Measurements from ENCODE around the gene RUBCNL.

The RUBCNL gene

GRCh38 chr13:46293436-46293835 is 93.6 kb downstream of the RUBCNL start:
- Histone ChIP-seq H3K9me2 (replicated peaks; ENCODE audit: control insufficient read depth, low read length) (no peaks in the 10 kb centered on the region), H3K79me2 (ENCODE audit: control insufficient read depth, low read length) (no peaks in the 10 kb centered on the region), H3K27me3 (ENCODE audit: control insufficient read depth, low read length) (no peaks in the 10 kb centered on the region), H3K27ac (ENCODE audit: low read depth, low read length) (no peak overlapping the region), H3K4me3 (ENCODE audit: low read length) (no peak overlapping the region), H3K4me2 (ENCODE audit: low read length) (no peak overlapping the region), H3K36me3 (ENCODE audit: control insufficient read depth, low read length) (no peaks in the 10 kb centered on the region), H3K4me1 (ENCODE audit: control insufficient read depth, low read length) (peaks cover 17% of the 10 kb centered on the region), H4K20me1 (ENCODE audit: control insufficient read depth, insufficient read depth, low read depth, low read length) (no peaks in the 10 kb centered on the region), H3F3A (ENCODE audit: control insufficient read depth, insufficient read depth) (no peaks in the 10 kb centered on the region), H3K9me3 (ENCODE audit: control insufficient read depth, insufficient read depth, low read length) (no peaks in the 10 kb centered on the region)
- TF ChIP-seq CTCF (IDR thresholded peaks at IDR 0.05; ENCODE audit: low read depth, low read length, poor library complexity, severe bottlenecking) (no peak), EZH2phosphoT487 (IDR thresholded peaks at IDR 0.05; ENCODE audit: borderline replicate concordance, low read length) (no peak)
